Osteoblast (primary cell): ENCODE measurements around the gene SLC30A10. TPM values are rescaled to one million over a fixed set of nuclear protein-coding genes. Genes with fewer than 3 reads are reported as not detected.
"Not testable (repeated sequence)": the region's sequence is repeated elsewhere in the genome, so short reads cannot be mapped to it uniquely, and the experiment has no call there.

Source experiments
- DNase-seq: peaks from one replicate; pipeline ENCODE4 v3.0.0; 2011; ENCODE audit warnings: low spot score, mixed read lengths; ENCODE audit not compliant: insufficient read length; ENCODE audit errors: missing footprints
- H2AFZ ChIP-seq: 2 replicates; pipeline ENCODE4 v1.6.0; 2011; ENCODE audit warnings: mild to moderate bottlenecking, low read length
- H3K27ac ChIP-seq: 2 replicates; pipeline ENCODE4 v1.5.1; 2011; ENCODE audit warnings: mild to moderate bottlenecking, low read depth, low read length, moderate library complexity
- H3K27me3 ChIP-seq: 2 replicates; pipeline ENCODE4 v1.6.0; 2012; ENCODE audit warnings: mild to moderate bottlenecking, control low read depth, inconsistent platforms, low read length, moderate library complexity; ENCODE audit not compliant: insufficient read depth
- H3K36me3 ChIP-seq: 2 replicates; pipeline ENCODE4 v1.5.1; 2011; ENCODE audit warnings: mild to moderate bottlenecking, low read length, control low read depth, moderate library complexity; ENCODE audit not compliant: insufficient read depth
- H3K4me1 ChIP-seq: 2 replicates; pipeline ENCODE4 v1.5.1; 2011; ENCODE audit warnings: mild to moderate bottlenecking, low read length, control low read depth, moderate library complexity; ENCODE audit not compliant: insufficient read depth
- H3K4me2 ChIP-seq: 2 replicates; pipeline ENCODE4 v1.6.0; 2011; ENCODE audit warnings: mild to moderate bottlenecking, low read length; ENCODE audit not compliant: insufficient read depth
- H3K4me3 ChIP-seq: fragments of 200-600 bp; sonication (generic); 3 replicates; pipeline ENCODE4 v1.5.1; 2012; ENCODE audit warnings: mild to moderate bottlenecking, low read length, inconsistent platforms; ENCODE audit not compliant: insufficient read depth
- H3K79me2 ChIP-seq: 2 replicates; pipeline ENCODE4 v1.6.0; 2012; ENCODE audit warnings: mild to moderate bottlenecking, low read length, control low read depth, inconsistent platforms; ENCODE audit not compliant: insufficient read depth
- H3K9me3 ChIP-seq: 2 replicates; pipeline ENCODE4 v1.5.1; 2011; ENCODE audit warnings: low read depth, low read length, control low read depth
- H4K20me1 ChIP-seq: 2 replicates; pipeline ENCODE4 v1.6.0; 2012; ENCODE audit warnings: mild to moderate bottlenecking, low read length, control low read depth; ENCODE audit not compliant: insufficient read depth
- CTCF ChIP-seq: IDR thresholded peaks from 2 replicates; pipeline ENCODE4 v1.5.1; 2011; ENCODE audit warnings: mild to moderate bottlenecking, low read depth, low read length, moderate library complexity; ENCODE audit errors: extremely low read depth
- small RNA-seq: library from RNA; depleted of rRNA; stranded (forward); fragments of <200 nt; gene quantifications from one replicate; pipeline ENCODE3, GENCODE V24; 2012
- total RNA-seq: library from RNA; depleted of rRNA; stranded (reverse); fragments of >200 nt; gene quantifications from 2 replicates; pipeline ENCODE4 v1.2.3, GENCODE V29; 2012

The SLC30A10 gene
- total RNA-seq, 1 donor = 0.36 TPM

GRCh38 chr1:219871427-219872057 is 56.8 kb downstream of the SLC30A10 start:
- H3K4me2 ChIP-seq = no peak overlapping the region
- no peaks in the 10 kb centered on the region for H4K20me1 ChIP-seq
- no peak overlapping the region for H2AFZ ChIP-seq
- H3K27ac ChIP-seq = no peak overlapping the region
- no peaks in the 10 kb centered on the region for H3K27me3 ChIP-seq
- TF ChIP-seq CTCF = no peak
- no peak overlapping the region for H3K4me3 ChIP-seq
- H3K4me1 ChIP-seq = no peaks in the 10 kb centered on the region
- no peak for DNase-seq
- no peaks in the 10 kb centered on the region for H3K79me2 ChIP-seq
- no peaks in the 10 kb centered on the region for H3K36me3 ChIP-seq
- no peaks in the 10 kb centered on the region for H3K9me3 ChIP-seq

- not testable (repeated sequence) for H3K27me3 ChIP-seq, H2AFZ ChIP-seq, H3K79me2 ChIP-seq, H3K9me3 ChIP-seq, DNase-seq, H3K36me3 ChIP-seq, H3K4me2 ChIP-seq, H4K20me1 ChIP-seq, H3K4me3 ChIP-seq, H3K4me1 ChIP-seq, H3K27ac ChIP-seq
Observed at GRCh38 chr1:219868615-219869014, 59.7 kb downstream of the SLC30A10 start.

Small RNA genes within 50 kb of the gene (small RNA-seq; reads per million reads assigned to genes)
- gene RF00012 = not detected

Other genes with a start within 250 kb of the SLC30A10 start
- gene EPRS1, start 117.9 kb upstream of the SLC30A10 start, total RNA-seq = 203 and 218 TPM in 2 replicates
- gene BPNT1, start 161.2 kb upstream of the SLC30A10 start, total RNA-seq = 18.1 and 18.6 TPM in 2 replicates
- gene IARS2, start 165.6 kb upstream of the SLC30A10 start, total RNA-seq = 76.6 and 79.3 TPM in 2 replicates